Measurements from ENCODE around the gene MLLT1.

The MLLT1 gene

GRCh38 chr19:6233827-6234511 is 45.8 kb downstream of the MLLT1 start:
- no peak for DNase-seq

GRCh38 chr19:6233056-6233826 is 46.5 kb downstream of the MLLT1 start:
- no peak for DNase-seq

- no peak for DNase-seq
Observed at GRCh38 chr19:6232601-6233055, 47.1 kb downstream of the MLLT1 start.

- DNase-seq: no peak
Observed at GRCh38 chr19:6230991-6231448, 48.8 kb downstream of the MLLT1 start.

- no peak for DNase-seq
Observed at GRCh38 chr19:6229951-6230712, 49.6 kb downstream of the MLLT1 start.

GRCh38 chr19:6229216-6229913 is 50.4 kb downstream of the MLLT1 start:
- no peak for DNase-seq

- no peak for DNase-seq
Observed at GRCh38 chr19:6228551-6229215, 51.1 kb downstream of the MLLT1 start.

GRCh38 chr19:6227936-6228325 is 51.8 kb downstream of the MLLT1 start:
- DNase-seq: no peak

GRCh38 chr19:6227156-6227935 is 52.4 kb downstream of the MLLT1 start:
- DNase-seq: no peak

- no peak for DNase-seq
Observed at GRCh38 chr19:6226444-6227155, 53.2 kb downstream of the MLLT1 start.

- DNase-seq: no peak
Observed at GRCh38 chr19:6226012-6226411, 53.8 kb downstream of the MLLT1 start.

GRCh38 chr19:6225232-6225865 is 54.4 kb downstream of the MLLT1 start:
- no peak for DNase-seq

GRCh38 chr19:6224308-6224675 is 55.5 kb downstream of the MLLT1 start:
- no peak for DNase-seq

- DNase-seq: no peak
Observed at GRCh38 chr19:6223461-6224307, 56.1 kb downstream of the MLLT1 start.

- DNase-seq: no peak
Observed at GRCh38 chr19:6222884-6223283, 56.9 kb downstream of the MLLT1 start.

GRCh38 chr19:6221878-6222746 is 57.7 kb downstream of the MLLT1 start:
- DNase-seq: no peak

- no peak for DNase-seq
Observed at GRCh38 chr19:6221220-6221877, 58.4 kb downstream of the MLLT1 start.

Measured in T-helper 1 cell (primary cell).